Uterus (tissue), 2 donors: Measurements from ENCODE around the gene AMPD2.

ENCODE experiments used
- CTCF ChIP-seq, 4 experiments: fragments of 200-600 bp in 2 of 4; fragments of 450-650 bp in 2 of 4; sonication (generic) in 2 of 4; IDR thresholded peaks; one replicate each; pipeline ENCODE4 v1.5.1; 2016 to 2019; ENCODE audit warnings: antibody characterized with exemption in 4 of 4, mild to moderate bottlenecking in 2 of 4, moderate library complexity in 1 of 4
- POLR2A ChIP-seq, 2 donors: fragments of 450-650 bp; IDR thresholded peaks; one replicate each; pipeline ENCODE4 v1.6.1; 2016; ENCODE audit warnings: antibody characterized with exemption in 2 of 2, mild to moderate bottlenecking in 1 of 2, moderate library complexity in 1 of 2

- TF ChIP-seq POLR2A (IDR thresholded peaks at IDR 0.05) (no peak), CTCF (IDR thresholded peaks at IDR 0.05) (no peak)
Observed at GRCh38 chr1:109629372-109630030, 9.9 kb downstream of the AMPD2 start.
